ENCODE measurements around the gene EPC1.

The EPC1 gene

GRCh38 chr10:32330214-32330613 lies 16.7 kb downstream of the EPC1 start:
- no peak for ATAC-seq
- no peak overlapping the region for H3K4me3 Mint-ChIP-seq
- H3K9me3 Mint-ChIP-seq, result no peaks in the 10 kb centered on the region
- H3K27ac Mint-ChIP-seq, result peak overlapping the region; percentile 54
- no peak for DNase-seq (ENCODE audit: low spot score in 2 of 2)
- peaks cover 46% of the 10 kb centered on the region for H3K36me3 Mint-ChIP-seq
- peaks cover 67% of the 10 kb centered on the region for H3K4me1 Mint-ChIP-seq

GRCh38 chr10:32329061-32329460 lies 17.9 kb downstream of the EPC1 start:
- Mint-ChIP-seq H3K27ac (peak overlapping the region; percentile 54), H3K36me3 (peaks cover 40% of the 10 kb centered on the region), H3K4me1 (peaks cover 61% of the 10 kb centered on the region), H3K4me3 (peak overlapping the region; percentile 58), H3K9me3 (no peaks in the 10 kb centered on the region)
- no peak for ATAC-seq
- DNase-seq (ENCODE audit: low spot score in 2 of 2), result no peak

- H3K4me1 Mint-ChIP-seq, result peaks cover 61% of the 10 kb centered on the region
- H3K9me3 Mint-ChIP-seq, result no peaks in the 10 kb centered on the region
- H3K4me3 Mint-ChIP-seq, result peak overlapping the region; percentile 58
- H3K36me3 Mint-ChIP-seq, result peaks cover 34% of the 10 kb centered on the region
- H3K27ac Mint-ChIP-seq, result peak overlapping the region; percentile 54
- ATAC-seq (no peak), DNase-seq (ENCODE audit: low spot score in 2 of 2) (no peak)
Observed at GRCh38 chr10:32328499-32328898, 18.5 kb downstream of the EPC1 start.

GRCh38 chr10:32327364-32327691 lies 19.6 kb downstream of the EPC1 start:
- Mint-ChIP-seq H3K36me3 (peaks cover 22% of the 10 kb centered on the region), H3K4me3 (peak overlapping the region; percentile 58), H3K4me1 (peaks cover 60% of the 10 kb centered on the region), H3K27ac (peak overlapping the region; percentile 54), H3K9me3 (no peaks in the 10 kb centered on the region)
- DNase-seq (ENCODE audit: low spot score in 2 of 2) (no peak), ATAC-seq (no peak)

- DNase-seq (ENCODE audit: low spot score in 2 of 2) (no peak), ATAC-seq (no peak)
- H3K9me3 Mint-ChIP-seq, result no peaks in the 10 kb centered on the region
- peak overlapping the region; percentile 54 for H3K27ac Mint-ChIP-seq
- H3K4me3 Mint-ChIP-seq, result peak overlapping the region; percentile 8
- peaks cover 17% of the 10 kb centered on the region for H3K36me3 Mint-ChIP-seq
- peaks cover 57% of the 10 kb centered on the region for H3K4me1 Mint-ChIP-seq
Observed at GRCh38 chr10:32326680-32327363, 20.1 kb downstream of the EPC1 start.

GRCh38 chr10:32326119-32326518 lies 20.8 kb downstream of the EPC1 start:
- H3K9me3 Mint-ChIP-seq, result no peaks in the 10 kb centered on the region
- H3K4me3 Mint-ChIP-seq, result peak overlapping the region; percentile 8
- peak overlapping the region; percentile 54 for H3K27ac Mint-ChIP-seq
- H3K36me3 Mint-ChIP-seq, result peaks cover 21% of the 10 kb centered on the region
- peak; percentile 46 for ATAC-seq
- peaks cover 63% of the 10 kb centered on the region for H3K4me1 Mint-ChIP-seq
- DNase-seq (ENCODE audit: low spot score in 2 of 2), result no peak

- Mint-ChIP-seq H3K9me3 (no peaks in the 10 kb centered on the region), H3K27ac (peak overlapping the region; percentile 23), H3K36me3 (peaks cover 32% of the 10 kb centered on the region), H3K4me1 (peaks cover 69% of the 10 kb centered on the region), H3K4me3 (no peak overlapping the region)
- ATAC-seq (no peak), DNase-seq (ENCODE audit: low spot score in 2 of 2) (no peak)
Observed at GRCh38 chr10:32323051-32323450, 23.9 kb downstream of the EPC1 start.

- DNase-seq (ENCODE audit: low spot score in 2 of 2), result no peak
- peak overlapping the region; percentile 23 for H3K27ac Mint-ChIP-seq
- no peak overlapping the region for H3K4me3 Mint-ChIP-seq
- no peaks in the 10 kb centered on the region for H3K9me3 Mint-ChIP-seq
- H3K4me1 Mint-ChIP-seq, result peaks cover 65% of the 10 kb centered on the region
- ATAC-seq, result no peak
- H3K36me3 Mint-ChIP-seq, result peaks cover 33% of the 10 kb centered on the region
Observed at GRCh38 chr10:32321016-32321631, 25.8 kb downstream of the EPC1 start.

- Mint-ChIP-seq H3K4me1 (peaks cover 78% of the 10 kb centered on the region), H3K9me3 (no peaks in the 10 kb centered on the region), H3K27ac (peak overlapping the region; percentile 73), H3K36me3 (peaks cover 30% of the 10 kb centered on the region), H3K4me3 (peak overlapping the region; percentile 46)
- DNase-seq (ENCODE audit: low spot score in 2 of 2), result no peak
- peak; percentile 80 for ATAC-seq
Observed at GRCh38 chr10:32318476-32318896, 28.5 kb downstream of the EPC1 start.

GRCh38 chr10:32317795-32318357 lies 29.1 kb downstream of the EPC1 start:
- no peaks in the 10 kb centered on the region for H3K9me3 Mint-ChIP-seq
- peaks cover 30% of the 10 kb centered on the region for H3K36me3 Mint-ChIP-seq
- peak; percentile 96 for ATAC-seq
- DNase-seq (ENCODE audit: low spot score in 2 of 2), result no peak
- peaks cover 83% of the 10 kb centered on the region for H3K4me1 Mint-ChIP-seq
- peak overlapping the region; percentile 46 for H3K4me3 Mint-ChIP-seq
- peak overlapping the region; percentile 73 for H3K27ac Mint-ChIP-seq

GRCh38 chr10:32315424-32315823 lies 31.5 kb downstream of the EPC1 start:
- DNase-seq (ENCODE audit: low spot score in 2 of 2) (no peak), ATAC-seq (no peak)
- Mint-ChIP-seq H3K36me3 (peaks cover 18% of the 10 kb centered on the region), H3K27ac (peak overlapping the region; percentile 73), H3K9me3 (no peaks in the 10 kb centered on the region), H3K4me1 (peaks cover 76% of the 10 kb centered on the region), H3K4me3 (peak overlapping the region; percentile 11)

- no peak for ATAC-seq
- Mint-ChIP-seq H3K27ac (peak overlapping the region; percentile 48), H3K9me3 (no peaks in the 10 kb centered on the region), H3K4me1 (peaks cover 68% of the 10 kb centered on the region), H3K36me3 (peaks cover 14% of the 10 kb centered on the region), H3K4me3 (no peak overlapping the region)
- no peak for DNase-seq (ENCODE audit: low spot score in 2 of 2)
Observed at GRCh38 chr10:32314588-32314987, 32.4 kb downstream of the EPC1 start.

- ATAC-seq, result peak; percentile 94
- Mint-ChIP-seq H3K27ac (peak overlapping the region; percentile 84), H3K4me3 (peak overlapping the region; percentile 54), H3K36me3 (peaks cover 38% of the 10 kb centered on the region), H3K9me3 (no peaks in the 10 kb centered on the region), H3K4me1 (peaks cover 50% of the 10 kb centered on the region)
- DNase-seq (ENCODE audit: low spot score in 2 of 2), result no peak
Observed at GRCh38 chr10:32308027-32308603, 38.8 kb downstream of the EPC1 start.

- H3K4me3 Mint-ChIP-seq, result peak overlapping the region; percentile 54
Observed at GRCh38 chr10:32307609-32308008, 39.3 kb downstream of the EPC1 start.

GRCh38 chr10:32299354-32299980 lies 47.5 kb downstream of the EPC1 start:
- peak overlapping the region; percentile 77 for H3K27ac Mint-ChIP-seq
- peaks cover 42% of the 10 kb centered on the region for H3K4me1 Mint-ChIP-seq
- H3K4me3 Mint-ChIP-seq, result peak overlapping the region; percentile 53
- peaks cover 76% of the 10 kb centered on the region for H3K36me3 Mint-ChIP-seq
- no peak for DNase-seq (ENCODE audit: low spot score in 2 of 2)
- ATAC-seq, result no peak
- H3K9me3 Mint-ChIP-seq, result no peaks in the 10 kb centered on the region

More at GRCh38 chr10:32307609-32308008, 39.3 kb downstream of the EPC1 start:
- H3K4me1 Mint-ChIP-seq, result peaks cover 46% of the 10 kb centered on the region
- DNase-seq (ENCODE audit: low spot score in 2 of 2), result no peak
- no peaks in the 10 kb centered on the region for H3K9me3 Mint-ChIP-seq
- H3K27ac Mint-ChIP-seq, result peak overlapping the region; percentile 84
- H3K36me3 Mint-ChIP-seq, result peaks cover 43% of the 10 kb centered on the region
- no peak for ATAC-seq
